ENCODE data around the gene SEH1L. TPM values are rescaled to one million over a fixed set of nuclear protein-coding genes. Genes with fewer than 3 reads are reported as not detected.
"Not testable (repeated sequence)": the region's sequence is repeated elsewhere in the genome, so short reads cannot be mapped to it uniquely, and the experiment has no call there.

SEH1L gene
- polyA plus RNA-seq, 3 donors, result 10.5 to 25.8 (median 18.7) TPM

DNA sequence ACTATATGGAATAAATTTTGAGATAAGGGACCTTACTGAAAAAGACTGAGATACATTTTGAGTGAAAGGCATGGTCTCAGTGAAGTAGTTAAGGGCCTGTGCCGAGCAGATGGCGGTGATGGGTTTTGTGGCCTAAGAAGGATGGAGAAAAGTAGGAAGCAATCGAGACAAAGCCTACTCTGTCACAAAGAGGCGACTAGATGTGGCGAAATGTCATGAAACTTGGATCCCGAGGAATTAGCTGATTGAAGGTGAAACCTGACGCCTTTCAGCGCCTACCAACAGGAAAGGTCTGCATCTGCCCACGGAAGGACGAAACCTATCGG is 42.8 kb downstream of the SEH1L start:
- WGBS, 3 donors, result 1 to 5% (median 1%) methylated on average over 11 of the region's 11 CpGs
- H3K27ac ChIP-seq (ENCODE audit: low read depth, low read length), result no peak overlapping the region

GRCh38 chr18:12990967-12991820 is 43.4 kb downstream of the SEH1L start, which contains the start of gene CEP192:
CEP192 (plus strand) TSS chr18:12991362; CDS start chr18:12999425, 8,063 bp downstream.
- H3K27ac ChIP-seq (ENCODE audit: low read depth, low read length), result no peak within 1 kb of the TSS
- 0% methylated on average over 71 to 73 of the region's 73 CpGs for WGBS, 3 donors

GRCh38 chr18:12991821-12992179 is 44.0 kb downstream of the SEH1L start:
- 0 to 1% (median 0%) methylated on average over 7 of the region's 7 CpGs for WGBS, 3 donors
- no peak overlapping the region for H3K27ac ChIP-seq (ENCODE audit: low read depth, low read length)

DNA sequence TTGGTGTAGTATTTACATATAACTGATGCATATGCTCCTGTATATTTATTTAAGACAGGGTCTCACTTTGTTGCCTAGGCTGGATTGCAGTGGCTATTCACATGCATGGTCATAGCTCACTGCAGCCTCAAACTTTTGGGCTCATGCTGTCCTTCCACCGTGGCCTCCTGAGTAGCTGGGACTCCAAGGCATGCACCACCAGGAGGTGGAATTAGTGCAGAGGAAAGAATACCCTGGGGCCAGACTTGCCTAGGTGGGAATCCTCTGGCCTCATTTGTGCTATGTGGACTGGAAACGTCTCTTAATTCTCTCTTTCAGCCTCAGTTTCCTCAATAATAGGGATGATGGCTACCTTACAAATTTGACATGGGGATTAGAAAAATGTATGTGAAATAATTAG is 45.6 kb downstream of the SEH1L start:
- 83 to 93% (median 86%) methylated on average over 2 of the region's 2 CpGs for WGBS, 3 donors

GRCh38 chr18:12995424-12995823 is 47.6 kb downstream of the SEH1L start:
- no peak overlapping the region for H3K27ac ChIP-seq (ENCODE audit: low read depth, low read length)
- WGBS, 3 donors, result 73 to 99% (median 96%) methylated on average over 2 of the region's 2 CpGs

More for the DNA sequence above, 45.6 kb downstream of the SEH1L start:
- no peak overlapping the region for H3K27ac ChIP-seq (ENCODE audit: low read depth, low read length)

DNA sequence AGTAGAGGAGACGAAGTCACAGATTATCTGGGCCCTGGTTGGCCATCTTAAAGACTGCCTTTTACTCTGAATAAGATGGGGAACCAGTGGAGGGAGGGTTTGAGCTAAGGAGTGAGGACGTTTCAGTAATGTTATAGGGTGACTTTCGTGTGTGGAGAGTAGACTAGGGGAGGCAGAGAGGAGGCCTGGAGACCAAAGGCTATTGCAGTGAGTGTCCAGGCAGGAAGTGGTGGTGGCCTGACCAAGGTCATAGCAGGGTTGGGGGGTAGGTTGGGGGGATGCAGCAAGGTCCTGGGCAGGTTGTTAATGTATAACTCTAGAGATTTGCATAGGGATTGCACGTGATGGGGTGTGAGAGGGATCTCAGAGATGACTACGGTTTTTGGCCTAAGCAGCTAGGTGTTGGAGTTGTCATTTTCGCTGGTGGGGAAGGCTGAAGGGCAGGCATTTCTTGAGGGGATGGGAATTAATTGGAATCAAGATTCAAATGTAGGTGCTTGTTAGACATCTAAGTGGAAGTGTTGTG is 48.2 kb downstream of the SEH1L start:
- WGBS, 3 donors, result 89 to 96% (median 93%) methylated on average over 6 of the region's 6 CpGs
- H3K27ac ChIP-seq (ENCODE audit: low read depth, low read length), result no peak overlapping the region

DNA sequence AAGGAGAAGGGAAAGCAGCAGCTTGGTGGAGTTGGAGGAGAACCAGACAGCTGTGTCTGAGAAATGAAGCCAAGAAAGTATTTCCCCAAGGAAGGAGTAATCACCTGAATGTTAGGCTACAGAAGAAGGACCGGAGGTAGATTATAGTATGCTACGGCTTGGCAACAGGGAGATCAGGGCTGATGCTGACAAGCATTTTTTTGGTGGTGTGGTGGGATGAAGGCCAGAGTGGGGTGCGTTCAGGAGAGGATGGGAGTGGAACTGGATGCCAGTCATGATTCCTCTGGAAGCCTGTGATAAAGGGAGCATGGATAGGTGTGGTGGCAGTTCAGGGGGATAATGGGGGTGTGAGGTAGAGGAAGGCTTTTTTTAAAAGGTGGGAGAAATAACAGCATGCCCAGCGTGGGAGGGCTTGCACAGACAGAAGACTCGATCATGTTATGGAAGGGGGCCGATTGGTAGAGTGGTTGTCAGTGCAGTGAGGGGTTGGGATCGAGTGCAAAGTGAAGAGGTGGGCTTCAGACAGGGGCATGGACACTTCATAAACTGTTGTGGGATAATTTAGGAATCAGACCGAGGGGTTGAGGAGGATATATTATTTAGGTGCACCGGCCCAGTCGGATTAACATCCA is 49.0 kb downstream of the SEH1L start:
- no peak overlapping the region for H3K27ac ChIP-seq (ENCODE audit: low read depth, low read length)
- 61 to 81% (median 77%) methylated on average over 10 of the region's 10 CpGs for WGBS, 3 donors

GRCh38 chr18:12997330-12997729 is 49.5 kb downstream of the SEH1L start:
- WGBS, 3 donors, result 21 to 82% (median 74%) methylated on average over 2 of the region's 2 CpGs
- H3K27ac ChIP-seq (ENCODE audit: low read depth, low read length), result not testable (repeated sequence)

DNA sequence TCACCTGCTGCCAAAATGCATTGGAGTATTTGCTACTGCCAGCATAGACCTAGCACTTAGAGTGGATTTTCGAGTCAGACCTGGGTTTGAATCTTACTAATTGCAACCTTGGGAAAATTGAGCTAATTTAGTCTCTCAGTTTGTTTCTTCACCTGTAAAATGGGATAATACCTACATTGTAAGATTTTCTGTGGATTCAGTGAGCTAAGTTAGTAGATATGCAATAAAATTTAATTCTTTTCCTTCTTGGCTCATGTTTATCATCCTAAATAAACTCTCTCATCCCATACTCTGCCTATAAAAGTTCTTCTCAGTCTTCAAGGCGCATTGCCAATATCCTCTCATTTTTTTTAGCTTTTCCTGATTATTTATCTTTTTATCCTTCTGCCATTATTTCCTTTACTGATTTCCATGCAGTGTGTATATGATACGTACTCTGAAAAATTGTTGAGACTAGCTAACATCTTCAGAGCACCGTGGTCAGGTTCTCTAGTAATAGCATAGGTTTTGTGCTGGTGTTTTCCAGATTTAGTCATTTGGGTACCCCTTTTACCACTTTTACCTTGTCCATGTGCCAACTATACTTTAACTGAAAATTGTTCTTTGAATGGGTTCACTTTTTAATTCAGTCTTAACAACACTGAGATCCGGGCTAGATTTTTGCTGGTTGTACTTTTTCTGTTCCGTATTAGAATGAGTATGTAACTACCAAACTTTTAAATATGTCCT is 50.7 kb downstream of the SEH1L start:
- no peak overlapping the region for H3K27ac ChIP-seq (ENCODE audit: low read depth, low read length)
- WGBS, 3 donors, result 87 to 92% (median 88%) methylated on average over 6 of the region's 6 CpGs

DNA sequence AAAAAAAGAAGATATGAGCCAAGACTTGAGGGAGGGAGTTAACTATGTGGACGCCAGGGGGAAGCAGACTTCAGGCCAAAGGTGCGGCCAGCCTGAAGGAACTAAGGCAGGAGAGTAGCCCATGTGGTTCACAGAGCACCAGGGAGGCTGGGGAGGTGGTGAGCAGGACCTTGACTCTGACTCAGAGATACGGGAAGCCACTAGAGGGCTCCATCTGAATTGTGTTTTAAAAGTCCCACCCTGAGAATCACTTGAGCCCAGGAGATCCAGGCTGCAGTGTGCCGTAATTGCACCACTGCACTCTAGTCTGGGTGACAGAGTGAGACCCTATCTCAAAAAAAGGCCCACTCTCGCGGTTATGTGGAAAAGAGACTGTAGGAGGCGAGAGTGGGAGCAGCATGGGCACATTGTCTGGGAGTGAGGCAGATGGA is 55.7 kb downstream of the SEH1L start:
- H3K27ac ChIP-seq (ENCODE audit: low read depth, low read length), result no peak overlapping the region
- WGBS, 3 donors, result 67 to 73% (median 71%) methylated on average over 7 of the region's 7 CpGs

GRCh38 chr18:13004396-13004795 is 56.6 kb downstream of the SEH1L start:
- 84 to 90% (median 87%) methylated on average over 8 of the region's 8 CpGs for WGBS, 3 donors
- H3K27ac ChIP-seq (ENCODE audit: low read depth, low read length), result no peak overlapping the region

DNA sequence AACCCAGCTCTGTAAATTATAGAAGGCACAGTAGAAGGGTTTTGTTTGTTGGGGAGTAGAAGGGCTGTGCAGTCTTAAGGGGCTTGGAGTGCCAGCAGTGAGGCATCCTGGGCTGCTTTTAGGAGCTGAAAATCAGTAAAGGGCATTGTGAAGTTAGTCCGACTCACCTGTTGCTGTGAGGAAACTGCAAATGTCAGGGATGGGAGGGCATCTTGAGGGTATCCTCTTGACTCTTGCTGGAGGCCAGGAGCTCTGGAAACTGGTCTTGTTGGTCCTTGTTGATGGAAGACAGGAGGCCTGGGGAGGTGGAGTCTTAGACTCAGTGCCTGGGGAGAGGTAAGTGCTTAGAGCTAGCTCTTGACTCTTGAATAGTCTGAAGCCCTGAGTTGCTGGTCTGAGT is 57.5 kb downstream of the SEH1L start:
- H3K27ac ChIP-seq (ENCODE audit: low read depth, low read length), result no peak overlapping the region
- 93 to 100% (median 94%) methylated on average over 1 of the region's 1 CpG for WGBS, 3 donors

GRCh38 chr18:13006531-13007247 is 58.9 kb downstream of the SEH1L start:
- 65 to 86% (median 67%) methylated on average over 12 of the region's 12 CpGs for WGBS, 3 donors
- H3K27ac ChIP-seq (ENCODE audit: low read depth, low read length), result no peak overlapping the region

DNA sequence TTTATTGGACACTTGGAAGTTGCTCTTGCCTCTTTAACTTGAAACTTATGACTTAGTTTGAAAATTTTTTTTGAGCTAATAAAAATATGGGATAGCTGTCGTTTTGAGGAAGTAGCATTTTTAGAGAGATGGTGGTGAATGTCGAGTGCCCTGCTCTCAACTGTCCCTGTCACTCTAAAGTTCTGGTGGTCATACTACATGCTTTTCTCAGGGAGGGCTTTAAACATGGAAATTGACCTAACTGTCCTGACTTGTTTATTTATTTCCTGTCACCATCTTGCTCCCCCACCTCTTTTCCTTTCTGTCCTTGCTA is 59.4 kb downstream of the SEH1L start:
- WGBS, 3 donors, result 28 to 67% (median 36%) methylated on average over 2 of the region's 2 CpGs

GRCh38 chr18:13011719-13012118 is 63.9 kb downstream of the SEH1L start:
- H3K27ac ChIP-seq (ENCODE audit: low read depth, low read length), result no peak overlapping the region
- 94 to 97% (median 95%) methylated on average over 5 of the region's 5 CpGs for WGBS, 3 donors

More for the DNA sequence above, 59.4 kb downstream of the SEH1L start:
- H3K27ac ChIP-seq (ENCODE audit: low read depth, low read length), result no peak overlapping the region

GRCh38 chr18:13014232-13014631 is 66.4 kb downstream of the SEH1L start:
- H3K27ac ChIP-seq (ENCODE audit: low read depth, low read length), result no peak overlapping the region
- WGBS, 3 donors, result 88 to 90% (median 88%) methylated on average over 2 of the region's 2 CpGs

DNA sequence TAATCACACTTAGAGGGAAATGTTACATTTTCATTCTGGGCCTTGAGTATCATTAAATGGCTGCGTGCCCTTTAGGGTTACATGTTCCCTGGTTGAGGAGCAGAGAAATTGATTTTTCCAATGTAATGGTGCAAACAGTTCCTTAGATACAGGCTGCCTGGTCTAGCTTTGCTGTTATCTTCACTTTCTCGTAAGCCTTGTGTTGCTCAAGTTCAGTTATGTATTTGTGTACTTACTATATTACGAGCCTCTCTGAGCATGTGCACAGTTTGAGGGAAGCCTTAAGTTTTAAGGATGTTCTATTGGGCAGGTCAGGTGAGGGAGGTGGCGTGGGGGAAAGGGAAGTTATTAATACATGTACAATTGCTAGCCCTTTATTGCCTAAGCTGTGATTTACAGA is 67.0 kb downstream of the SEH1L start:
- no peak overlapping the region for H3K27ac ChIP-seq (ENCODE audit: low read depth, low read length)
- 50 to 93% (median 87%) methylated on average over 4 of the region's 4 CpGs for WGBS, 3 donors

- 45 to 92% (median 89%) methylated on average over 2 of the region's 2 CpGs for WGBS, 3 donors
- no peak overlapping the region for H3K27ac ChIP-seq (ENCODE audit: low read depth, low read length)
Observed at GRCh38 chr18:13017247-13017875, 69.5 kb downstream of the SEH1L start.

Measured in adipose tissue (tissue), 3 donors.